GM21717 (cell line): Measurements from ENCODE around the gene CMC1.

Source experiments
- ATAC-seq: cut with Tn5 transposase; IDR thresholded peaks from one replicate; pipeline ENCODE4 v1.9.1; 2021; ENCODE audit warnings: mild to moderate bottlenecking, moderate library complexity; ENCODE audit not compliant: unreplicated experiment

CMC1 gene

GRCh38 chr3:28349469-28350000 lies 108.1 kb downstream of the CMC1 start:
- ATAC-seq, result peak; percentile 4
